HepG2 (cell line): ENCODE measurements around the gene ZBTB22. TPM values are rescaled to one million over a fixed set of nuclear protein-coding genes. Genes with fewer than 3 reads are reported as not detected.
A peak's percentile ranks its signal among the peaks of the same experiment; 100 is the strongest.

Source experiments
- ARNT2 ChIP-seq: sonication (generic); formaldehyde crosslinking; IDR thresholded peaks from 2 replicates; pipeline ENCODE4 v1.8.0; 2022; ENCODE audit warnings: mild to moderate bottlenecking, low read depth, missing genetic modification reagents, moderate library complexity
- CSRNP1 ChIP-seq: sonication (generic); formaldehyde crosslinking; IDR thresholded peaks from 2 replicates; pipeline ENCODE4 v1.8.1; 2023; ENCODE audit warnings: mild to moderate bottlenecking, missing genetic modification reagents
- HINFP ChIP-seq: sonication (generic); formaldehyde crosslinking; IDR thresholded peaks from 2 replicates; pipeline ENCODE4 v1.4.0; 2020; ENCODE audit warnings: low read depth, mild to moderate bottlenecking, missing genetic modification reagents
- IKZF5 ChIP-seq: IDR thresholded peaks from 2 replicates; pipeline ENCODE4 v1.6.1; 2018; ENCODE audit warnings: missing genetic modification reagents, mild to moderate bottlenecking, missing compliant biosample characterization
- KAT7 ChIP-seq: IDR thresholded peaks from 2 replicates; pipeline ENCODE4 v1.6.1; 2018; ENCODE audit warnings: borderline replicate concordance, missing compliant biosample characterization
- KLF16 ChIP-seq, 2 experiments: sonication (generic) in 1 of 2; formaldehyde crosslinking in 1 of 2; IDR thresholded peaks; 2 replicates each; pipeline versions ENCODE4 v1.6.1 to v1.8.0; 2016 to 2023; ENCODE audit warnings: missing genetic modification reagents in 2 of 2, missing compliant biosample characterization in 1 of 2
- REL ChIP-seq: sonication (generic); formaldehyde crosslinking; conservative IDR thresholded peaks from 2 replicates; pipeline ENCODE4 v1.8.0; 2022; ENCODE audit warnings: mild to moderate bottlenecking, missing genetic modification reagents, moderate library complexity
- SP2 ChIP-seq: sonication (generic); formaldehyde crosslinking; IDR thresholded peaks from 2 replicates; pipeline ENCODE4 v1.5.1; 2020; ENCODE audit warnings: mild to moderate bottlenecking, missing genetic modification reagents
- SP5 ChIP-seq: IDR thresholded peaks from 2 replicates; pipeline ENCODE4 v1.6.1; 2016; ENCODE audit warnings: low read depth, borderline replicate concordance
- ZHX2 ChIP-seq, 2 experiments: sonication (generic) in 1 of 2; formaldehyde crosslinking in 1 of 2; IDR thresholded peaks; 2 replicates each; pipeline versions ENCODE4 v1.6.1 to v1.9.0; 2014 to 2022; ENCODE audit warnings: antibody characterized with exemption in 1 of 2, borderline replicate concordance in 1 of 2, inconsistent platforms in 1 of 2, low read depth in 1 of 2, missing genetic modification reagents in 1 of 2
- ZNF460 ChIP-seq: sonication (generic); formaldehyde crosslinking; IDR thresholded peaks from 2 replicates; pipeline ENCODE4 v1.5.1; 2020; ENCODE audit warnings: missing genetic modification reagents, mild to moderate bottlenecking, borderline replicate concordance
- polyA plus RNA-seq, 8 experiments: library from polyadenylated mRNA; depleted of rRNA in 3 of 8; stranded (reverse) in 7 of 8; unstranded in 1 of 8; fragments of >200 nt; fragmentation: Illumina TruSeq in 4 of 8; extraction: Trizol in 4 of 8; gene quantifications; 2 replicates each; pipeline versions ENCODE4 v1.2.1 to v1.2.3, GENCODE V29; 2011 to 2016; ENCODE audit warnings: low read depth in 4 of 8, missing spikeins in 1 of 8, mixed read lengths in 1 of 8; ENCODE audit not compliant: insufficient read depth in 1 of 8
- total RNA-seq, 5 experiments: library from RNA; depleted of rRNA; stranded (reverse); fragments of >200 nt; fragmentation: Illumina TruSeq; extraction: Trizol; gene quantifications; 2 replicates each; pipeline ENCODE4 v1.2.3, GENCODE V29; 2016; ENCODE audit warnings: low read depth in 1 of 5
- TF ChIP-seq, protein P1 (sequence below): sonication (generic); formaldehyde crosslinking; IDR thresholded peaks from 2 replicates; pipeline ENCODE4 v1.5.0; 2020; ENCODE audit warnings: missing genetic modification reagents, mild to moderate bottlenecking, borderline replicate concordance
- TF ChIP-seq, protein P2 (sequence below): sonication (generic); formaldehyde crosslinking; IDR thresholded peaks from 2 replicates; pipeline ENCODE4 v1.8.0; 2023; ENCODE audit warnings: mild to moderate bottlenecking, missing genetic modification reagents

Gene ZBTB22
- total and polyA plus RNA-seq, 2 of the 13 experiments (the other 11 are each of a cell fraction or from before 2014, with no cell fraction given) = 8.0 to 10.6 TPM

DNA sequence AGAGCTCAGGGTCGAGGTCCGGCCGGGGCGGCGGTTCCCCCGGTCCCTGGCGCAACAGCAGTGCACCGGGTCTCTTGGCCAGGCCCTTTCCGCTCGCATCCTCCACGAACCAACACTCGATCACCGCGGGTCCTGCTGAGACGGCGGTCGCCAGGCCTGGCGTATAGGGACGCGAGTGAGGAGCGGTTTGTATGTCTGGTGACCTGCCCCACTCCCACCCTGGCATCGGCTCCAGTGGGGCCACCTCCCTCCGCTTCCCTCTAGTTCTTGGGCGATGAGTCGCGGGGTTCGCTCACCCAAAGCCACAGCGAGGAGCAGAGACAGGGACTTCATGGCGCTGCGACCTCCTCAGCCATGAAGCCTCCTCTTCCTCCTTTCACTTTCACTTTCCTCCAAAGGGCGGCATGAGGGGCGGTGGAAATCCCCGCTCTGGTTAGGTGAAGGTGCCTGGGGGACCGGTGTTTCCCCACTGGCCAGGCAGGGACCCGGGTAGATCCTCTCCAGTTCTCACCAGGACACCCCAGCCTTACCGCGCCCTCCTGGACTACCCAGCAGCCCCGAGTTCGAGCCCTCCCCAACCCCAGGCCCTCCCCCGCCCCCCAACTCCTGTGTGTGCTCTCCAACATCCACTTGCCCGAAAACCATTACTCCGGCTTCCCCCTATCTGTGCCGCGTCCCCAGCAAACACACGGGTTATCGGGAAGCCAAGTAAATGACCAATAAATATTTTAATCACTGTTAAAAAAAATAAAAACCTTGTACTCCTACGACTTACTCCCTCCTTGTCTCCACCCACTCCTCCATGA lies 3.6 kb downstream of the ZBTB22 start, which contains the start of gene TAPBP (continued):
- TF ChIP-seq ZHX2 (IDR thresholded peaks at IDR 0.05; ENCODE audit: low read depth) (no peak), ZHX2 (CRISPR knock-in tag; IDR thresholded peaks at IDR 0.05; ENCODE audit: borderline replicate concordance) (no peak), ARNT2 (CRISPR knock-in tag) (no peak), HINFP (0 out of 2 replicates have a peak, but pooled peaks have one; percentile 44), ZNF460 (CRISPR knock-in tag) (no peak; the same call in 1 of the 2 replicates), KLF16 (CRISPR knock-in tag; IDR thresholded peaks at IDR 0.05) (no peak; a peak in 1 of 4 replicates), CSRNP1 (CRISPR knock-in tag) (no peak), IKZF5 (CRISPR knock-in tag) (peak; percentile 44), SP2 (CRISPR knock-in tag) (no peak; the same call in 1 of the 2 replicates), KAT7 (CRISPR knock-in tag) (peak; percentile 89), SP5 (CRISPR knock-in tag) (no peak; the same call in 1 of the 2 replicates), REL (CRISPR knock-in tag) (peak; percentile 79; the same call in 1 of the 2 replicates)
- TF ChIP-seq, protein P1, sequence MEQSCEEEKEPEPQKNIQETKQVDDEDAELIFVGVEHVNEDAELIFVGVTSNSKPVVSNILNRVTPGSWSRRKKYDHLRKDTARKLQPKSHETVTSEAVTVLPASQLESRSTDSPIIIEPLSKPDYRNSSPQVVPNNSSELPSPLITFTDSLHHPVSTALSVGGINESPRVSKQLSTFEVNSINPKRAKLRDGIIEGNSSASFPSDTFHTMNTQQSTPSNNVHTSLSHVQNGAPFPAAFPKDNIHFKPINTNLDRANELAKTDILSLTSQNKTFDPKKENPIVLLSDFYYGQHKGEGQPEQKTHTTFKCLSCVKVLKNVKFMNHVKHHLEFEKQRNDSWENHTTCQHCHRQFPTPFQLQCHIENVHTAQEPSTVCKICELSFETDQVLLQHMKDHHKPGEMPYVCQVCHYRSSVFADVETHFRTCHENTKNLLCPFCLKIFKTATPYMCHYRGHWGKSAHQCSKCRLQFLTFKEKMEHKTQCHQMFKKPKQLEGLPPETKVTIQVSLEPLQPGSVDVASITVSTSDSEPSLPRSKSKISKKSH (CRISPR knock-in tag) = peak; percentile 92
- TF ChIP-seq, protein P2, sequence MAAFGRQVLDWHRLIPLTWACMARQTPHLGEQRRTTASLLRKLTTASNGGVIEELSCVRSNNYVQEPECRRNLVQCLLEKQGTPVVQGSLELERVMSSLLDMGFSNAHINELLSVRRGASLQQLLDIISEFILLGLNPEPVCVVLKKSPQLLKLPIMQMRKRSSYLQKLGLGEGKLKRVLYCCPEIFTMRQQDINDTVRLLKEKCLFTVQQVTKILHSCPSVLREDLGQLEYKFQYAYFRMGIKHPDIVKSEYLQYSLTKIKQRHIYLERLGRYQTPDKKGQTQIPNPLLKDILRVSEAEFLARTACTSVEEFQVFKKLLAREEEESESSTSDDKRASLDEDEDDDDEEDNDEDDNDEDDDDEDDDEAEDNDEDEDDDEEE = no peak; the same call in 1 of the 2 replicates
